PC-3 (cell line): Measurements from ENCODE around the gene CHRDL2. TPM values are rescaled to one million over a fixed set of nuclear protein-coding genes. Genes with fewer than 3 reads are reported as not detected.

Source experiments
- ATAC-seq: fragments of 200-7000 bp; cut with Tn5 transposase; 2 replicates; pipeline ENCODE4 v1.9.1; 2020; ENCODE audit warnings: mild to moderate bottlenecking, moderate library complexity
- BruUV-seq: library from RNA; stranded (reverse); fragments of 400-500 nt; replicated peaks from 2 replicates; lab custom pipeline; 2021; lab: Mats Ljungman, UMichigan
- CTCF ChIA-PET: fragments of 300-600 bp; sonication (Branson Sonifier 250); formaldehyde crosslinking; loops from one replicate; lab custom pipeline; 2022; ENCODE audit warnings: antibody characterized with exemption; lab: Charles Lee
- POLR2A ChIA-PET: fragments of 300-600 bp; sonication (Branson Sonifier 250); formaldehyde crosslinking; loops from one replicate; lab custom pipeline; 2022; ENCODE audit warnings: antibody characterized with exemption; ENCODE audit not compliant: unreplicated experiment; lab: Charles Lee
- DNase-seq: peaks from one replicate; pipeline ENCODE4 v3.0.0-alpha.2; 2015
- H2AFZ ChIP-seq: fragments of 300-600 bp; sonication (generic); 2 replicates; pipeline ENCODE4 v1.6.0; 2016; ENCODE audit warnings: antibody characterized with exemption, low read length
- H3F3A ChIP-seq: fragments of 300-600 bp; sonication (generic); one replicate; pipeline ENCODE4 v1.6.0; 2017; ENCODE audit warnings: antibody characterized with exemption, low read length, control low read depth, mild to moderate bottlenecking; ENCODE audit not compliant: unreplicated experiment
- H3K27ac ChIP-seq: fragments of 300-600 bp; sonication (generic); 2 replicates; pipeline ENCODE4 v1.5.1; 2016; ENCODE audit warnings: mild to moderate bottlenecking, low read length
- H3K27me3 ChIP-seq: fragments of 300-600 bp; sonication (generic); 2 replicates; pipeline ENCODE4 v1.6.1; 2016; ENCODE audit warnings: low read length, mixed read lengths
- H3K36me3 ChIP-seq: fragments of 300-600 bp; sonication (generic); 2 replicates; pipeline ENCODE4 v1.6.1; 2016; ENCODE audit warnings: low read depth, mixed run types, low read length, mixed read lengths
- H3K4me1 ChIP-seq: fragments of 300-600 bp; sonication (generic); 2 replicates; pipeline ENCODE4 v1.5.1; 2016; ENCODE audit warnings: low read length; ENCODE audit not compliant: insufficient read depth
- H3K4me2 ChIP-seq: fragments of 300-600 bp; sonication (generic); 2 replicates; pipeline ENCODE4 v1.6.0; 2016; ENCODE audit warnings: low read length
- H3K4me3 ChIP-seq: fragments of 300-600 bp; sonication (generic); 2 replicates; pipeline ENCODE4 v1.5.1; 2016; ENCODE audit warnings: mild to moderate bottlenecking, low read length, mixed read lengths
- H3K79me2 ChIP-seq: fragments of 300-600 bp; sonication (generic); 2 replicates; pipeline ENCODE4 v1.6.1; 2017; ENCODE audit warnings: low read length, mixed read lengths
- H3K9ac ChIP-seq: fragments of 300-600 bp; sonication (generic); 2 replicates; pipeline ENCODE4 v1.6.0; 2016; ENCODE audit warnings: mild to moderate bottlenecking, low read length
- H3K9me2 ChIP-seq: fragments of 300-600 bp; sonication (generic); replicated peaks from 2 replicates; pipeline ENCODE4 v1.6.1; 2016; ENCODE audit warnings: mixed run types, low read length, mixed read lengths
- H3K9me3 ChIP-seq: fragments of 300-600 bp; sonication (generic); 2 replicates; pipeline ENCODE4 v1.6.1; 2016; ENCODE audit warnings: low read length, mixed read lengths
- H4K20me1 ChIP-seq: fragments of 300-600 bp; sonication (generic); 2 replicates; pipeline ENCODE4 v1.6.1; 2016; ENCODE audit warnings: low read length, mixed read lengths
- EZH2 ChIP-seq: fragments of 300-600 bp; sonication (generic); IDR thresholded peaks from one replicate; pipeline ENCODE4 v1.6.1; 2017; ENCODE audit warnings: antibody characterized with exemption, mild to moderate bottlenecking, low read length; ENCODE audit not compliant: unreplicated experiment
- EZH2phosphoT487 ChIP-seq: fragments of 300-600 bp; sonication (generic); IDR thresholded peaks from 2 replicates; pipeline ENCODE4 v1.6.1; 2018; ENCODE audit warnings: mild to moderate bottlenecking, antibody characterized with exemption, low read length, borderline replicate concordance
- intact Hi-C: fragments of 100-400 bp; cut with micrococcal nuclease; formaldehyde crosslinking; loops from 2 replicates; pipeline ENCODE4 v1.9.0; 2023
- total RNA-seq: library from RNA; depleted of rRNA; stranded (reverse); fragments of >200 nt; gene quantifications from 2 replicates; pipeline ENCODE4 v1.2.3, GENCODE V29; 2014
- TF ChIP-seq, protein P1 (sequence below): fragments of 300-600 bp; sonication (generic); conservative IDR thresholded peaks from 2 replicates; pipeline ENCODE4 v1.5.1; 2017; ENCODE audit warnings: antibody characterized with exemption, low read depth, mild to moderate bottlenecking, low read length

The CHRDL2 gene
- total RNA-seq, 1 experiment from 2014 or later, result not detected

DNA sequence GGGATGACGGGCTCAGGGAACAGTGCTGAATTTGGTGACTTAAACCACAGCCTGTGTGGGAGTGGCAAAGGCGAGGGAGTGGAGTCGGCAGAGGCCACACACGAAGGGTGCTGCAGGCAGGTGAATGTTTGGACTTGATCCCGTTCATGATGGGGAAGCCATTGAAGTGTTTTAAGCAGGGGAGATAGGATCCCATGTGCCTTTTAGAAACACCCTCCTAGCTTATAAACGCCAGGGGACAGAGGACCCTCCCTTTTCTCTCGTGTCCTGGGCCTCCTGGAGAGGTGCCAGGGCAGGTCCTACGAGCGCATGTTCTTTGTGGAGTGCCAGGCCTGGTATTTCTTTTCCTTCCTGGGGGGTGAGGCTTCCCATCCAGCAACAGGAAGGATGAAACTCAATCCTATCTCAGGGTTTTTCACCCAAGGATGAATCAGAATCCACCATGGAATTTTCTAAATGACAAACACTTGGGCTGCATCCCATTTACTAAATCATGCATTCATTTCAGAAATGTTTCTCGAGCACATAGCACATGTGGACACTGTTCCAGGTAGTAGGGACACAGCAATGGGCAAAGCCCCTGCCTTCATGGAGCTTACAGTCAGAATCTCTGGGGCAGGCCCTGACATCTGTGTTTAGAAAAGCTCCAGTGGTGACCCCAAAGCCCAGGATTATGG is 59.6 kb downstream of the CHRDL2 start:
- Histone ChIP-seq H3K4me1 (peaks cover 30% of the 10 kb centered on the region), H3K4me3 (no peak overlapping the region), H3K9me2 (no peaks in the 10 kb centered on the region), H3K4me2 (peak overlapping the region; percentile 62), H2AFZ (peak overlapping the region; percentile 63), H3K9me3 (no peaks in the 10 kb centered on the region), H4K20me1 (no peaks in the 10 kb centered on the region), H3K27ac (peak overlapping the region; percentile 94), H3K9ac (peak overlapping the region; percentile 80), H3K36me3 (no peaks in the 10 kb centered on the region), H3K27me3 (no peaks in the 10 kb centered on the region), H3F3A (peaks cover 14% of the 10 kb centered on the region), H3K79me2 (no peaks in the 10 kb centered on the region)
- no TSS peak for BruUV-seq
- intact Hi-C loops, result no loop called here
- DNase-seq (peak; percentile 83), ATAC-seq (peak; percentile 58)
- no peak for TF ChIP-seq EZH2
- ChIA-PET POLR2A (no interaction called here), CTCF (no interaction called here)

GRCh38 chr11:74670171-74670570 is 61.1 kb downstream of the CHRDL2 start:
- intact Hi-C loops, result no loop called here
- no peaks in the 10 kb centered on the region for H3K79me2 ChIP-seq
- ChIA-PET CTCF (no interaction called here), POLR2A (no interaction called here)
- ATAC-seq (no peak), DNase-seq (no peak)
- no peak overlapping the region for H3K4me3 ChIP-seq
- H3K27ac ChIP-seq, result peak overlapping the region; percentile 94
- H3K9ac ChIP-seq, result no peak overlapping the region
- no peaks in the 10 kb centered on the region for H3K9me3 ChIP-seq
- H2AFZ ChIP-seq, result no peak overlapping the region
- peaks cover 14% of the 10 kb centered on the region for H3F3A ChIP-seq
- H3K27me3 ChIP-seq, result no peaks in the 10 kb centered on the region
- no peaks in the 10 kb centered on the region for H3K9me2 ChIP-seq
- peaks cover 30% of the 10 kb centered on the region for H3K4me1 ChIP-seq
- no peak overlapping the region for H3K4me2 ChIP-seq
- no peaks in the 10 kb centered on the region for H3K36me3 ChIP-seq
- H4K20me1 ChIP-seq, result no peaks in the 10 kb centered on the region
- BruUV-seq, result no TSS peak
- TF ChIP-seq EZH2phosphoT487, result no peak
- TF ChIP-seq EZH2, result no peak
- TF ChIP-seq, protein P1, sequence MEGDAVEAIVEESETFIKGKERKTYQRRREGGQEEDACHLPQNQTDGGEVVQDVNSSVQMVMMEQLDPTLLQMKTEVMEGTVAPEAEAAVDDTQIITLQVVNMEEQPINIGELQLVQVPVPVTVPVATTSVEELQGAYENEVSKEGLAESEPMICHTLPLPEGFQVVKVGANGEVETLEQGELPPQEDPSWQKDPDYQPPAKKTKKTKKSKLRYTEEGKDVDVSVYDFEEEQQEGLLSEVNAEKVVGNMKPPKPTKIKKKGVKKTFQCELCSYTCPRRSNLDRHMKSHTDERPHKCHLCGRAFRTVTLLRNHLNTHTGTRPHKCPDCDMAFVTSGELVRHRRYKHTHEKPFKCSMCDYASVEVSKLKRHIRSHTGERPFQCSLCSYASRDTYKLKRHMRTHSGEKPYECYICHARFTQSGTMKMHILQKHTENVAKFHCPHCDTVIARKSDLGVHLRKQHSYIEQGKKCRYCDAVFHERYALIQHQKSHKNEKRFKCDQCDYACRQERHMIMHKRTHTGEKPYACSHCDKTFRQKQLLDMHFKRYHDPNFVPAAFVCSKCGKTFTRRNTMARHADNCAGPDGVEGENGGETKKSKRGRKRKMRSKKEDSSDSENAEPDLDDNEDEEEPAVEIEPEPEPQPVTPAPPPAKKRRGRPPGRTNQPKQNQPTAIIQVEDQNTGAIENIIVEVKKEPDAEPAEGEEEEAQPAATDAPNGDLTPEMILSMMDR, result no peak

DNA sequence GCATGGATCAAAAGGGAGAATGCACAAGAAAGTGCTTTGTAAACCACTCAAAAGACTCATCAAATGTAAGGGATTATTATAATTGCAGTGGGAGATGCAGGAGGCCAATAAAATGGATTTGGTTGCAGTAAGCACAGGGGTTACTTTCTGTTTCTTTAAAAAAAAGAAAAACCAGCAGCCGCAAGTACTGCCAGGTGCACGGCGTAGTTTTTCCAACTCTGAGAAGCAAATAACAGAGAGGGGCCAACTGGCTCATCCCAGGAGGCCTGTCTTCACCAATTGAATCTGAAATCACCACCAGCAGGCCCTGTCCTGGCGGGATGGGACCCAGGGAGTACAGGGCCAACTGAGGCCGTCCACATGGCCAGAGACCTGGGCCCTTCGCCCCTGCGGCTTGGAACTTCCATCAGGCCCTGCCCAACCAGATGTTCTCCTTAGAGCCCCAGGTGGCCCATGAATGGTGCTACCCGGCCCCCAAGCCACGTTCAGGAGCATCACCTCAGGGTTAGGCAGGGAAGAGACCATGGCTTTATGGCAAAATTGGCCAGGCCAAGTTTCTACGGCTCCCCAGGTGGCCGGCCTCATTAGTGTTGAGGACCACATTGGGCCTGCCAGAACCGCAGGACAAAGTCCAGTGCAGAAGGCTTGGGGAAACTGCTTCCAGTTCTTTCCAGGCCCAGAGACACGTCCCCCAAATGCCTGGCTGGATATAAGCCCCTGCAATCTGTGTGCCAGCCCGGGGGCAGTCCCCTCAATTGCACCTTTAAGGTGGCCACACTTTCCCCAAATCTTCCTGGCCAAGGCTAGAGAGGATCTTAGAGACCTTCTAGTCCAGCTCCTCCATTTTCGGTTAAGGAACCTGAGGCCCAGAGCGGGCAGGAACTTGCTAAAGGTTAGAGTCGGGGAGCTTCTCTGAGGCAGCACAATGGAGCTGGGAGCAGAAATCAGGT is 61.7 kb downstream of the CHRDL2 start:
- DNase-seq, result no peak
- POLR2A ChIA-PET, result no interaction called here
- H3K27me3 ChIP-seq, result no peaks in the 10 kb centered on the region
- no peak overlapping the region for H3K27ac ChIP-seq
- peaks cover 30% of the 10 kb centered on the region for H3K4me1 ChIP-seq
- H3K4me2 ChIP-seq, result no peak overlapping the region
- H3F3A ChIP-seq, result peaks cover 14% of the 10 kb centered on the region
- no TSS peak for BruUV-seq
- no peaks in the 10 kb centered on the region for H3K9me2 ChIP-seq
- H3K9ac ChIP-seq, result no peak overlapping the region
- H3K9me3 ChIP-seq, result no peaks in the 10 kb centered on the region
- no peaks in the 10 kb centered on the region for H3K79me2 ChIP-seq
- H3K4me3 ChIP-seq, result no peak overlapping the region
- TF ChIP-seq EZH2, result no peak
- TF ChIP-seq, protein P1, result no peak
- TF ChIP-seq EZH2phosphoT487, result no peak
- H3K36me3 ChIP-seq, result no peaks in the 10 kb centered on the region
- H4K20me1 ChIP-seq, result no peaks in the 10 kb centered on the region
- intact Hi-C loops, result no loop called here
- CTCF ChIA-PET, result no interaction called here
- ATAC-seq, result no peak
- no peak overlapping the region for H2AFZ ChIP-seq
